HepG2 (cell line): ENCODE results near the gene TAC1.
"Not testable (repeated sequence)": the region's sequence is repeated elsewhere in the genome, so short reads cannot be mapped to it uniquely, and the experiment has no call there.

Experiments used
- ATM ChIP-seq: fragments of 450-650 bp; IDR thresholded peaks from 2 replicates; pipeline ENCODE4 v1.7.1; 2017; ENCODE audit warnings: mild to moderate bottlenecking, borderline replicate concordance
- CTCF ChIP-seq: sonication (generic); formaldehyde crosslinking; IDR thresholded peaks from 2 replicates; pipeline ENCODE4 v1.5.0; 2020; ENCODE audit warnings: mild to moderate bottlenecking, missing genetic modification reagents, moderate library complexity
- EP300 ChIP-seq, 3 experiments: sonication (generic) in 1 of 3; formaldehyde crosslinking in 1 of 3; IDR thresholded peaks; 2 replicates each; pipeline versions ENCODE4 v1.5.1 to v1.6.1; 2011 to 2020; ENCODE audit warnings: low read depth in 2 of 3, low read length in 2 of 3, borderline replicate concordance in 1 of 3, improper control_type of control experiment in 1 of 3, mild to moderate bottlenecking in 1 of 3, missing genetic modification reagents in 1 of 3, moderate library complexity in 1 of 3
- HNF1B ChIP-seq: sonication (generic); formaldehyde crosslinking; IDR thresholded peaks from 2 replicates; pipeline ENCODE4 v1.5.1; 2020; ENCODE audit warnings: mild to moderate bottlenecking, moderate library complexity, missing genetic modification reagents
- KDM4B ChIP-seq: sonication (generic); formaldehyde crosslinking; IDR thresholded peaks from 2 replicates; pipeline ENCODE4 v1.4.0; 2020; ENCODE audit warnings: missing genetic modification reagents
- KMT2B ChIP-seq: IDR thresholded peaks from 2 replicates; pipeline ENCODE4 v1.6.1; 2016; ENCODE audit warnings: missing genetic modification reagents, missing compliant biosample characterization
- POLR2A ChIP-seq, 2 experiments: IDR thresholded peaks; 2 replicates each; pipeline ENCODE4 v1.6.1; 2011; ENCODE audit warnings: low read depth in 2 of 2, low read length in 2 of 2, mild to moderate bottlenecking in 1 of 2, moderate library complexity in 1 of 2; ENCODE audit not compliant: insufficient read depth in 1 of 2
- ZFP82 ChIP-seq: sonication (generic); formaldehyde crosslinking; IDR thresholded peaks from 2 replicates; pipeline ENCODE4 v1.5.1; 2020; ENCODE audit warnings: mild to moderate bottlenecking, missing genetic modification reagents, borderline replicate concordance
- ZFP90 ChIP-seq: sonication (generic); formaldehyde crosslinking; IDR thresholded peaks from 2 replicates; pipeline ENCODE4 v1.8.0; 2022; ENCODE audit warnings: missing genetic modification reagents, mild to moderate bottlenecking, inconsistent platforms, borderline replicate concordance
- ZNF274 ChIP-seq: sonication (generic); formaldehyde crosslinking; IDR thresholded peaks from 2 replicates; pipeline ENCODE4 v1.5.1; 2020; ENCODE audit warnings: mild to moderate bottlenecking, missing genetic modification reagents
- ZNF629 ChIP-seq: sonication (generic); formaldehyde crosslinking; conservative IDR thresholded peaks from 2 replicates; pipeline ENCODE4 v1.5.0; 2020; ENCODE audit warnings: missing genetic modification reagents
- TF ChIP-seq, protein P1 (sequence below): sonication (generic); formaldehyde crosslinking; IDR thresholded peaks from 2 replicates; pipeline ENCODE4 v1.5.0; 2020; ENCODE audit warnings: mild to moderate bottlenecking, missing genetic modification reagents, borderline replicate concordance
- TF ChIP-seq, protein P2 (sequence below): IDR thresholded peaks from 2 replicates; pipeline ENCODE4 v1.6.1; 2012; ENCODE audit warnings: inconsistent platforms
- TF ChIP-seq, protein P3 (sequence below): conservative IDR thresholded peaks from 2 replicates; pipeline ENCODE4 v1.6.1; 2018; ENCODE audit warnings: missing genetic modification reagents

DNA sequence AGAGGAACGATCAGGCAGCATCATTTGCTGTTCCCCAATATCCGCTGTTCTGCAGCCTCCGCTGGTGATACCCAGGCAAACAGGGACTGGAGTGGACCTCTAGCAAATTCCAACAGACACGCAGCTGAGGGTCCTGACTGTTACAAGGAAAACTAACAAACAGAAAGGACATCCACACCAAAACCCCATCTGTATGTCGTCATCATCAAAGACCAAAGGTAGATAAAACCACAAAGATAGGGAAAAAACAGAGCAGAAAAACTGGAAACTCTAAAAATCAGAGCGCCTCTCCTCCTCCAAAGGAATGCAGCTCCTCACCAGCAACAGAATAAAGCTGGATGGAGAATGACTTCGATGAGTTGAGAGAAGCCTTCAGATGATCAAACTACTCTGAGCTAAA is 54.5 kb downstream of the TAC1 start:
- TF ChIP-seq, protein P1, sequence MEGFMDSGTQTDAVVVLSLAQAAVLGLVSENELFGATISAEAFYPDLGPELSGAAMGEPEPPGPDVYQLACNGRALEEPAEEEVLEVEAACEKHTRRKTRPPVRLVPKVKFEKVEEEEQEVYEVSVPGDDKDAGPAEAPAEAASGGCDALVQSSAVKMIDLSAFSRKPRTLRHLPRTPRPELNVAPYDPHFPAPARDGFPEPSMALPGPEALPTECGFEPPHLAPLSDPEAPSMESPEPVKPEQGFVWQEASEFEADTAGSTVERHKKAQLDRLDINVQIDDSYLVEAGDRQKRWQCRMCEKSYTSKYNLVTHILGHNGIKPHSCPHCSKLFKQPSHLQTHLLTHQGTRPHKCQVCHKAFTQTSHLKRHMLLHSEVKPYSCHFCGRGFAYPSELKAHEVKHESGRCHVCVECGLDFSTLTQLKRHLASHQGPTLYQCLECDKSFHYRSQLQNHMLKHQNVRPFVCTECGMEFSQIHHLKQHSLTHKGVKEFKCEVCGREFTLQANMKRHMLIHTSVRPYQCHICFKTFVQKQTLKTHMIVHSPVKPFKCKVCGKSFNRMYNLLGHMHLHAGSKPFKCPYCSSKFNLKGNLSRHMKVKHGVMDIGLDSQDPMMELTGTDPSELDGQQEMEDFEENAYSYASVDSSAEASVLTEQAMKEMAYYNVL (CRISPR knock-in tag) = not testable (repeated sequence)
- not testable (repeated sequence) for TF ChIP-seq ZNF274 (CRISPR knock-in tag); ATM; CTCF (CRISPR knock-in tag); KMT2B (CRISPR knock-in tag); EP300 (IDR thresholded peaks at IDR 0.05; ENCODE audit: low read depth in 2 of 2, low read length in 2 of 2); EP300 (CRISPR knock-in tag; IDR thresholded peaks at IDR 0.05; ENCODE audit: borderline replicate concordance); KDM4B (CRISPR knock-in tag); ZFP82 (CRISPR knock-in tag); HNF1B (CRISPR knock-in tag); ZFP90 (CRISPR knock-in tag); POLR2A (IDR thresholded peaks at IDR 0.05; ENCODE audit: insufficient read depth in 1 of 2, low read depth in 2 of 2, low read length in 2 of 2); ZNF629 (CRISPR knock-in tag)
- TF ChIP-seq, protein P2, sequence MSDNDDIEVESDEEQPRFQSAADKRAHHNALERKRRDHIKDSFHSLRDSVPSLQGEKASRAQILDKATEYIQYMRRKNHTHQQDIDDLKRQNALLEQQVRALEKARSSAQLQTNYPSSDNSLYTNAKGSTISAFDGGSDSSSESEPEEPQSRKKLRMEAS = not testable (repeated sequence)
- TF ChIP-seq, protein P3, sequence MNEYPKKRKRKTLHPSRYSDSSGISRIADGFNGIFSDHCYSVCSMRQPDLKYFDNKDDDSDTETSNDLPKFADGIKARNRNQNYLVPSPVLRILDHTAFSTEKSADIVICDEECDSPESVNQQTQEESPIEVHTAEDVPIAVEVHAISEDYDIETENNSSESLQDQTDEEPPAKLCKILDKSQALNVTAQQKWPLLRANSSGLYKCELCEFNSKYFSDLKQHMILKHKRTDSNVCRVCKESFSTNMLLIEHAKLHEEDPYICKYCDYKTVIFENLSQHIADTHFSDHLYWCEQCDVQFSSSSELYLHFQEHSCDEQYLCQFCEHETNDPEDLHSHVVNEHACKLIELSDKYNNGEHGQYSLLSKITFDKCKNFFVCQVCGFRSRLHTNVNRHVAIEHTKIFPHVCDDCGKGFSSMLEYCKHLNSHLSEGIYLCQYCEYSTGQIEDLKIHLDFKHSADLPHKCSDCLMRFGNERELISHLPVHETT (CRISPR knock-in tag) = not testable (repeated sequence)
